Measurements from ENCODE around the gene NKAIN2. TPM values are rescaled to one million over a fixed set of nuclear protein-coding genes. Genes with fewer than 3 reads are reported as not detected.

NKAIN2 gene
- total and polyA plus RNA-seq, 9 of the 15 experiments (the other 6 are each of a cell fraction or from before 2014, with no cell fraction given) = not detected

DNA sequence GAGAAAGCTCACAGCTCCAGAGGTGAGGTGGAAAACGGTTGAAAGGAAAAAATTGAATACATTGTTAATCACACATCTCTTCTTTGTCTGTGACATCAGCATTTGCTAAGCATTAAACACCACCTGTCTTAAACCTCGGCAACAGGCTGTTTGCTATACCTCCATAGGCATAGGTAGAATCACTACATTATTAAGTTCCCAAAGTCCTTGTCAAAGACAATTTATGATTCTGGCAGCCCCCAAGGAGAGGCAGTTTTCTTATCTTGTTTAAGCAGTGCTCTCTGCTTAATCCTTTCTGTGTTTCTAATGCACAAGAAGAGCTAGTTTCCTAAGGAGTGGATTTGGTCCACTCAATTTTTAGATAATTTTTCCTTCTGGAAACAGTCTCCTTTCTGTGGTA, 249.7 kb downstream of the NKAIN2 start (continued):
- TF ChIP-seq, protein P1, sequence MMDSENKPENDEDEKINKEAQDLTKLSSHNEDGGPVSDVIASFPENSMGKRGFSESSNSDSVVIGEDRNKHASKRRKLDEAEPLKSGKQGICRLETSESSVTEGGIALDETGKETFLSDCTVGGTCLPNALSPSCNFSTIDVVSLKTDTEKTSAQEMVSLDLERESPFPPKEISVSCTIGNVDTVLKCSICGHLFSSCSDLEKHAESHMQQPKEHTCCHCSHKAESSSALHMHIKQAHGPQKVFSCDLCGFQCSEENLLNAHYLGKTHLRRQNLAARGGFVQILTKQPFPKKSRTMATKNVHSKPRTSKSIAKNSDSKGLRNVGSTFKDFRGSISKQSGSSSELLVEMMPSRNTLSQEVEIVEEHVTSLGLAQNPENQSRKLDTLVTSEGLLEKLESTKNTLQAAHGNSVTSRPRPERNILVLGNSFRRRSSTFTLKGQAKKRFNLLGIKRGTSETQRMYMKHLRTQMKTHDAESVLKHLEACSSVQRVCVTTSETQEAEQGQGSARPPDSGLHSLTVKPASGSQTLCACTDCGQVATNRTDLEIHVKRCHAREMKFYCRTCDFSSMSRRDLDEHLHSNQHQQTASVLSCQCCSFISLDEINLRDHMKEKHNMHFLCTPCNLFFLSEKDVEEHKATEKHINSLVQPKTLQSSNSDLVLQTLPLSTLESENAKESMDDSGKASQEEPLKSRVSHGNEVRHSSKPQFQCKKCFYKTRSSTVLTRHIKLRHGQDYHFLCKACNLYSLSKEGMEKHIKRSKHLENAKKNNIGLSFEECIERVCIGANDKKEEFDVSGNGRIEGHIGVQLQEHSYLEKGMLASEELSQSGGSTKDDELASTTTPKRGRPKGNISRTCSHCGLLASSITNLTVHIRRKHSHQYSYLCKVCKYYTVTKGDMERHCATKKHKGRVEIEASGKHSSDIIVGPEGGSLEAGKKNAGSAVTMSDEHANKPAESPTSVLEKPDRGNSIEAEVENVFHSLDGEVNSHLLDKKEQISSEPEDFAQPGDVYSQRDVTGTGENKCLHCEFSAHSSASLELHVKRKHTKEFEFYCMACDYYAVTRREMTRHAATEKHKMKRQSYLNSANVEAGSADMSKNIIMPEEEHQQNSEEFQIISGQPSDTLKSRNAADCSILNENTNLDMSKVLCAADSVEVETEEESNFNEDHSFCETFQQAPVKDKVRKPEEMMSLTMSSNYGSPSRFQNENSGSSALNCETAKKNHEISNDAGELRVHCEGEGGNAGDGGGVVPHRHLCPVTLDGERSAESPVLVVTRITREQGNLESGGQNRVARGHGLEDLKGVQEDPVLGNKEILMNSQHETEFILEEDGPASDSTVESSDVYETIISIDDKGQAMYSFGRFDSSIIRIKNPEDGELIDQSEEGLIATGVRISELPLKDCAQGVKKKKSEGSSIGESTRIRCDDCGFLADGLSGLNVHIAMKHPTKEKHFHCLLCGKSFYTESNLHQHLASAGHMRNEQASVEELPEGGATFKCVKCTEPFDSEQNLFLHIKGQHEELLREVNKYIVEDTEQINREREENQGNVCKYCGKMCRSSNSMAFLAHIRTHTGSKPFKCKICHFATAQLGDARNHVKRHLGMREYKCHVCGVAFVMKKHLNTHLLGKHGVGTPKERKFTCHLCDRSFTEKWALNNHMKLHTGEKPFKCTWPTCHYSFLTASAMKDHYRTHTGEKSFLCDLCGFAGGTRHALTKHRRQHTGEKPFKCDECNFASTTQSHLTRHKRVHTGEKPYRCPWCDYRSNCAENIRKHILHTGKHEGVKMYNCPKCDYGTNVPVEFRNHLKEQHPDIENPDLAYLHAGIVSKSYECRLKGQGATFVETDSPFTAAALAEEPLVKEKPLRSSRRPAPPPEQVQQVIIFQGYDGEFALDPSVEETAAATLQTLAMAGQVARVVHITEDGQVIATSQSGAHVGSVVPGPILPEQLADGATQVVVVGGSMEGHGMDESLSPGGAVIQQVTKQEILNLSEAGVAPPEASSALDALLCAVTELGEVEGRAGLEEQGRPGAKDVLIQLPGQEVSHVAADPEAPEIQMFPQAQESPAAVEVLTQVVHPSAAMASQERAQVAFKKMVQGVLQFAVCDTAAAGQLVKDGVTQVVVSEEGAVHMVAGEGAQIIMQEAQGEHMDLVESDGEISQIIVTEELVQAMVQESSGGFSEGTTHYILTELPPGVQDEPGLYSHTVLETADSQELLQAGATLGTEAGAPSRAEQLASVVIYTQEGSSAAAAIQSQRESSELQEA (IDR thresholded peaks at IDR 0.05; ENCODE audit: low read depth) = no peak
- TF ChIP-seq ZBED1 (IDR thresholded peaks at IDR 0.05) = no peak
- no peak for TF ChIP-seq STAT5B (CRISPR knock-in tag; IDR thresholded peaks at IDR 0.05)
- TF ChIP-seq ZNF124 (CRISPR knock-in tag; IDR thresholded peaks at IDR 0.05) = no peak
- no peak for TF ChIP-seq RFX1 (IDR thresholded peaks at IDR 0.05)
- no peak for TF ChIP-seq TEAD2 (tag; IDR thresholded peaks at IDR 0.05)
- TF ChIP-seq, protein P2, sequence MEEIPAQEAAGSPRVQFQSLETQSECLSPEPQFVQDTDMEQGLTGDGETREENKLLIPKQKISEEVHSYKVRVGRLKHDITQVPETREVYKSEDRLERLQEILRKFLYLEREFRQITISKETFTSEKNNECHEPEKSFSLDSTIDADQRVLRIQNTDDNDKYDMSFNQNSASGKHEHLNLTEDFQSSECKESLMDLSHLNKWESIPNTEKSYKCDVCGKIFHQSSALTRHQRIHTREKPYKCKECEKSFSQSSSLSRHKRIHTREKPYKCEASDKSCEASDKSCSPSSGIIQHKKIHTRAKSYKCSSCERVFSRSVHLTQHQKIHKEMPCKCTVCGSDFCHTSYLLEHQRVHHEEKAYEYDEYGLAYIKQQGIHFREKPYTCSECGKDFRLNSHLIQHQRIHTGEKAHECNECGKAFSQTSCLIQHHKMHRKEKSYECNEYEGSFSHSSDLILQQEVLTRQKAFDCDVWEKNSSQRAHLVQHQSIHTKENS (CRISPR knock-in tag; IDR thresholded peaks at IDR 0.05) = no peak
- no peak for TF ChIP-seq TAL1 (IDR thresholded peaks at IDR 0.05)
- no peak for TF ChIP-seq CBX5 (IDR thresholded peaks at IDR 0.05; ENCODE audit: borderline replicate concordance, low read depth)
- TF ChIP-seq KLF16 (IDR thresholded peaks at IDR 0.05) = no peak
- TF ChIP-seq ZNF174 (CRISPR knock-in tag; IDR thresholded peaks at IDR 0.05) = no peak
- TF ChIP-seq, protein P3, sequence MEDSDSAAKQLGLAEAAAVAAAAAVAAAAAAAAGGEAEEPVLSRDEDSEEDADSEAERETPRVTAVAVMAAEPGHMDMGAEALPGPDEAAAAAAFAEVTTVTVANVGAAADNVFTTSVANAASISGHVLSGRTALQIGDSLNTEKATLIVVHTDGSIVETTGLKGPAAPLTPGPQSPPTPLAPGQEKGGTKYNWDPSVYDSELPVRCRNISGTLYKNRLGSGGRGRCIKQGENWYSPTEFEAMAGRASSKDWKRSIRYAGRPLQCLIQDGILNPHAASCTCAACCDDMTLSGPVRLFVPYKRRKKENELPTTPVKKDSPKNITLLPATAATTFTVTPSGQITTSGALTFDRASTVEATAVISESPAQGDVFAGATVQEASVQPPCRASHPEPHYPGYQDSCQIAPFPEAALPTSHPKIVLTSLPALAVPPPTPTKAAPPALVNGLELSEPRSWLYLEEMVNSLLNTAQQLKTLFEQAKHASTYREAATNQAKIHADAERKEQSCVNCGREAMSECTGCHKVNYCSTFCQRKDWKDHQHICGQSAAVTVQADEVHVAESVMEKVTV (CRISPR knock-in tag; IDR thresholded peaks at IDR 0.05) = no peak
- TF ChIP-seq HDAC6 (IDR thresholded peaks at IDR 0.05; ENCODE audit: low read depth, low read length) = no peak
- TF ChIP-seq GTF2F1 (IDR thresholded peaks at IDR 0.05; ENCODE audit: low read depth, low read length) = no peak
